Mesothelial cell of epicardium (in vitro differentiated cells): ENCODE results near the gene GHSR. TPM values are rescaled to one million over a fixed set of nuclear protein-coding genes. Genes with fewer than 3 reads are reported as not detected.
A peak's percentile ranks its signal among the peaks of the same experiment; 100 is the strongest.

Source experiments
- DNase-seq, 2 experiments: peaks; one replicate each; pipeline ENCODE4 v3.0.0; 2021; ENCODE audit warnings: low spot score in 2 of 2; ENCODE audit not compliant: unreplicated experiment in 2 of 2
- H3K27ac Mint-ChIP-seq: 2 replicates; pipeline ENCODE4 v1.8.0; 2021; ENCODE audit warnings: mixed read lengths
- H3K27me3 Mint-ChIP-seq: 2 replicates; pipeline ENCODE4 v1.8.0; 2021; ENCODE audit warnings: low read depth, mixed read lengths
- H3K36me3 Mint-ChIP-seq: 2 replicates; pipeline ENCODE4 v1.8.0; 2021; ENCODE audit warnings: mixed read lengths
- H3K4me1 Mint-ChIP-seq: 2 replicates; pipeline ENCODE4 v1.8.0; 2021; ENCODE audit warnings: mixed read lengths
- H3K4me3 Mint-ChIP-seq: 2 replicates; pipeline ENCODE4 v1.8.0; 2021; ENCODE audit warnings: mild to moderate bottlenecking, moderate library complexity, mixed read lengths
- H3K9me3 Mint-ChIP-seq: 2 replicates; pipeline ENCODE4 v1.8.0; 2021; ENCODE audit warnings: mixed read lengths
- total RNA-seq: library from RNA; stranded (reverse); gene quantifications from 3 replicates; pipeline ENCODE4 v1.2.1, GENCODE V29; 2021
- TF ChIP-seq, protein P1 (sequence below): fragments of 200-600 bp; sonication (generic); IDR thresholded peaks from one replicate; pipeline ENCODE4 v1.5.0; 2021; ENCODE audit warnings: antibody characterized with exemption; ENCODE audit not compliant: unreplicated experiment

The GHSR gene
- total RNA-seq, 1 donor from 2014 or later = not detected

DNA sequence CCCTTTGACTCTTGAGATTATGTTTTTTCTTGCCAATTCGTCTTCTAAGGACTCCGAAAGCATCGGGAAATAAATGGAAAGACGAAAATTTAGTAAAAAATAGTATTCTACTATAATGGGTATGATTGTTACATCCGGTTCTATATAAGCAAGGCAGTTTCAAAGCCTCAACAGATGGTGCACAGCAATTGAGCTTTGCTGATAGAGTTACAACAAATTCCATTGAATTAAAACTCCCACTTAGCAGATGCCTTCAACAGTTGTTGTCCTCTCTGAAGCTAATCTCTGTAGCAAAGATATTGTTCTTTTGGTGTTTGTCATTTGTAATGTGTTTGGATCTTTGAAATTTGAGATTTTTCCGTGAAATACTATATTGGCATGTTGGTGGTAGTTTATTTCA, 16.1 kb upstream of the GHSR start:
- Mint-ChIP-seq H3K4me3 (no peak overlapping the region), H3K27me3 (no peaks in the 10 kb centered on the region), H3K36me3 (no peaks in the 10 kb centered on the region), H3K27ac (no peak overlapping the region), H3K9me3 (peaks cover 5% of the 10 kb centered on the region), H3K4me1 (peaks cover 16% of the 10 kb centered on the region)
- no peak for DNase-seq
- TF ChIP-seq, protein P1, sequence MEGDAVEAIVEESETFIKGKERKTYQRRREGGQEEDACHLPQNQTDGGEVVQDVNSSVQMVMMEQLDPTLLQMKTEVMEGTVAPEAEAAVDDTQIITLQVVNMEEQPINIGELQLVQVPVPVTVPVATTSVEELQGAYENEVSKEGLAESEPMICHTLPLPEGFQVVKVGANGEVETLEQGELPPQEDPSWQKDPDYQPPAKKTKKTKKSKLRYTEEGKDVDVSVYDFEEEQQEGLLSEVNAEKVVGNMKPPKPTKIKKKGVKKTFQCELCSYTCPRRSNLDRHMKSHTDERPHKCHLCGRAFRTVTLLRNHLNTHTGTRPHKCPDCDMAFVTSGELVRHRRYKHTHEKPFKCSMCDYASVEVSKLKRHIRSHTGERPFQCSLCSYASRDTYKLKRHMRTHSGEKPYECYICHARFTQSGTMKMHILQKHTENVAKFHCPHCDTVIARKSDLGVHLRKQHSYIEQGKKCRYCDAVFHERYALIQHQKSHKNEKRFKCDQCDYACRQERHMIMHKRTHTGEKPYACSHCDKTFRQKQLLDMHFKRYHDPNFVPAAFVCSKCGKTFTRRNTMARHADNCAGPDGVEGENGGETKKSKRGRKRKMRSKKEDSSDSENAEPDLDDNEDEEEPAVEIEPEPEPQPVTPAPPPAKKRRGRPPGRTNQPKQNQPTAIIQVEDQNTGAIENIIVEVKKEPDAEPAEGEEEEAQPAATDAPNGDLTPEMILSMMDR = no peak

DNA sequence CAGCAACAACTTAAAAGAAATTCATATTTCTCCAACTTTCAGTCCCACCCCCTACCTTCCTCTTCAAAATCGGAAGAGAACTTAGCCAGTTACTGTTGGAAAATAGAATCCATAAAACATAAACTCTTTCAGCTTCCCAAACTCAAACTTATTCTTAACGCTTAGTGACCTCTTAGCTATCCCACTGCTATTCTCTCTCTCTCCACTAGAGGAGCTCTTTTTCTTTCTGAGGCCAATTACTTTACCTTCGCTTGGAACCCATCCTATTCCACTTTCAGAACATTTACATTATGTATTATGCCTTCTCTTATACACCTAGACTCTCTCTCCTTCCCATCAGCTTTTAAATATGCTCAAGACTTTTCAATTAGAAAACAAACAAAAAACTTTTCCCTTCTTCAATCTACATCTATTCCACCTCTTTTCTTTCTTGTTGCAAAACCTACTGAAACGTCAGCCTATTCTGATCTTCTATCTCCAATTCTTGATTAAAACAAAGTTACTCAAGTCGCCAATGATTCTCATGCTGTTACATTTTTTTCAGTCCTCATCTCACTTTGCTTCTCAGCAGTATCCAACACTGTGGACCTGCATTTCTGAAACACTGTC, 13.4 kb upstream of the GHSR start:
- no peak for DNase-seq
- Mint-ChIP-seq H3K4me1 (peaks cover 10% of the 10 kb centered on the region), H3K27ac (no peak overlapping the region), H3K36me3 (no peaks in the 10 kb centered on the region), H3K27me3 (peaks cover 4% of the 10 kb centered on the region), H3K4me3 (no peak overlapping the region), H3K9me3 (peaks cover under 1% of the 10 kb centered on the region)
- TF ChIP-seq, protein P1 = peak; percentile 79

DNA sequence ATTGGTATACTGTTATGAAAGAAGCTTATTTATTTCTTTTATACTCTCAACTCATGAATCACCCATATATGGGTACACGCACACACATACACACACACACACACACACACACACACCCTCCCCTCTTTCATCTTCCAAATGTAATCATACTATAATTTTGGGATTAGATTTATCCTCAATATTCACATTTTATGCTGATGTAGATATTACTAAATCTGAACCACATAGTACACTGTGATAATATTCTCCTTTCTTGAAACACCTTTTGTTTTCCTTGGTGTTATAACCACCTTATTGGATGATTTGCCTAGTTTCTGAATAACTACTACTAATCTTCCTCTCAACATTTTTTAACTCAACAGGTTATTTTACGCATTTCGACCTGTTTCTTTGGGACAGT, 8.1 kb upstream of the GHSR start:
- TF ChIP-seq, protein P1 = no peak
- Mint-ChIP-seq H3K4me3 (no peak overlapping the region), H3K27me3 (peaks cover 38% of the 10 kb centered on the region), H3K36me3 (no peaks in the 10 kb centered on the region), H3K4me1 (no peaks in the 10 kb centered on the region), H3K27ac (no peak overlapping the region), H3K9me3 (no peaks in the 10 kb centered on the region)
- DNase-seq = no peak

DNA sequence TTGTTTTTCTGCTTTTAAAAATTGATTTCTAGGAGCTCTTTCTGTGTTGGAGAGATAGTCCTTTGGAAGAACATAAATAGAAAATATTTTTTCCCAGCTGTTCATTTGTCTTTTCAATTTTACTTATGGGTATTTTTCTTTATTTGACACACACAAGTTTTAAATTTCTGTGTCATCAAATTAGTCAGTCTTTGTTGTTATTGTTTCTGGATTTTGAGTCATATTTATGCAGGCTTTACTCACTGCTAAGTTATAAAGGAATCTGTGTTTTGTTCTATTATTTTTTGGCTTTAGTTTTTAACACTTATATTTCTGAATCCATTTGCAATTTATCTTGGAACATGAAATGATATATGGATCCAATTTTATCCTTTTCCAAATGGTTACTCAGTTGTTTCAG, 5.9 kb upstream of the GHSR start:
- H3K27me3 Mint-ChIP-seq = peaks cover 60% of the 10 kb centered on the region

GRCh38 chr3:172449466-172450149, 1.4 kb upstream of the GHSR start:
- peak; percentile 45 to 70 for DNase-seq
- H3K4me3 Mint-ChIP-seq = no peak overlapping the region
- TF ChIP-seq, protein P1 = no peak
- no peaks in the 10 kb centered on the region for H3K9me3 Mint-ChIP-seq
- H3K27ac Mint-ChIP-seq = no peak overlapping the region
- no peaks in the 10 kb centered on the region for H3K4me1 Mint-ChIP-seq
- no peaks in the 10 kb centered on the region for H3K36me3 Mint-ChIP-seq
- H3K27me3 Mint-ChIP-seq = peaks cover 90% of the 10 kb centered on the region

More for the DNA sequence above, 5.9 kb upstream of the GHSR start:
- TF ChIP-seq, protein P1 = no peak
- no peaks in the 10 kb centered on the region for H3K36me3 Mint-ChIP-seq
- DNase-seq = no peak
- no peaks in the 10 kb centered on the region for H3K4me1 Mint-ChIP-seq
- no peaks in the 10 kb centered on the region for H3K9me3 Mint-ChIP-seq
- H3K27ac Mint-ChIP-seq = no peak overlapping the region
- H3K4me3 Mint-ChIP-seq = no peak overlapping the region
